H9 (cell line): ENCODE measurements around the gene GALNT9. TPM values are rescaled to one million over a fixed set of nuclear protein-coding genes. Genes with fewer than 3 reads are reported as not detected.

Source experiments
- DNase-seq: peaks from one replicate; pipeline ENCODE4 v3.0.0-alpha.2; 2017
- H2AFZ ChIP-seq: one replicate; pipeline ENCODE4 v1.6.1; 2013; ENCODE audit warnings: mild to moderate bottlenecking, low read length, control low read depth, moderate library complexity
- H2AK5ac ChIP-seq: 2 replicates; pipeline ENCODE4 v1.6.1; 2013; ENCODE audit warnings: low read length, control low read depth, mixed read lengths; ENCODE audit not compliant: insufficient read length
- H2BK120ac ChIP-seq: one replicate; pipeline ENCODE4 v1.6.1; 2013; ENCODE audit warnings: low read depth, mild to moderate bottlenecking, low read length, control low read depth, inconsistent platforms; ENCODE audit not compliant: poor library complexity, severe bottlenecking
- H2BK12ac ChIP-seq: 2 replicates; pipeline ENCODE4 v1.6.1; 2013; ENCODE audit warnings: low read length, control low read depth, mixed read lengths, low read depth; ENCODE audit not compliant: insufficient read length
- H2BK15ac ChIP-seq: 2 replicates; pipeline ENCODE4 v1.6.1; 2013; ENCODE audit warnings: low read depth, low read length, control low read depth
- H2BK20ac ChIP-seq: one replicate; pipeline ENCODE4 v1.6.1; 2013; ENCODE audit warnings: low read depth, mild to moderate bottlenecking, low read length, control low read depth, inconsistent platforms; ENCODE audit not compliant: poor library complexity, severe bottlenecking
- H2BK5ac ChIP-seq: 2 replicates; pipeline ENCODE4 v1.6.1; 2013; ENCODE audit warnings: low read length, control low read depth, mixed read lengths; ENCODE audit not compliant: insufficient read length
- H3K14ac ChIP-seq: 2 replicates; pipeline ENCODE4 v1.6.1; 2013; ENCODE audit warnings: low read length, control low read depth; ENCODE audit not compliant: insufficient read depth
- H3K18ac ChIP-seq: 2 replicates; pipeline ENCODE4 v1.6.1; 2013; ENCODE audit warnings: low read depth, mild to moderate bottlenecking, mixed read lengths, low read length, control low read depth; ENCODE audit not compliant: insufficient read length
- H3K23ac ChIP-seq: 2 replicates; pipeline ENCODE4 v1.6.1; 2013; ENCODE audit warnings: low read length, control low read depth, mixed read lengths, low read depth; ENCODE audit not compliant: insufficient read length
- H3K23me2 ChIP-seq: 2 replicates; pipeline ENCODE4 v1.6.1; 2013; ENCODE audit warnings: low read depth, mild to moderate bottlenecking, mixed read lengths, low read length, control low read depth; ENCODE audit not compliant: insufficient read length, poor library complexity, severe bottlenecking
- H3K27ac ChIP-seq: 2 replicates; pipeline ENCODE4 v1.5.1; 2013; ENCODE audit warnings: low read length, control low read depth, mixed read lengths, low read depth; ENCODE audit not compliant: insufficient read length
- H3K27me3 ChIP-seq: 2 replicates; pipeline ENCODE4 v1.6.1; 2013; ENCODE audit warnings: low read length, control low read depth, inconsistent platforms; ENCODE audit not compliant: insufficient read depth
- H3K4ac ChIP-seq: 2 replicates; pipeline ENCODE4 v1.6.1; 2013; ENCODE audit warnings: low read depth, mild to moderate bottlenecking, control low read depth, inconsistent platforms, low read length, moderate library complexity
- H3K4me1 ChIP-seq: 2 replicates; pipeline ENCODE4 v1.6.1; 2013; ENCODE audit warnings: low read length, control low read depth, inconsistent platforms; ENCODE audit not compliant: insufficient read depth
- H3K4me2 ChIP-seq: 2 replicates; pipeline ENCODE4 v1.6.1; 2013; ENCODE audit warnings: low read length, control low read depth, mixed read lengths; ENCODE audit not compliant: insufficient read length, insufficient read depth
- H3K56ac ChIP-seq: 2 replicates; pipeline ENCODE4 v1.6.1; 2013; ENCODE audit warnings: low read depth, mild to moderate bottlenecking, mixed read lengths, low read length, control low read depth; ENCODE audit not compliant: insufficient read length
- H3K79me1 ChIP-seq: 2 replicates; pipeline ENCODE4 v1.6.1; 2013; ENCODE audit warnings: low read depth, mild to moderate bottlenecking, moderate library complexity, low read length, control low read depth, inconsistent platforms; ENCODE audit not compliant: insufficient read depth, poor library complexity, severe bottlenecking
- H3K79me2 ChIP-seq: 2 replicates; pipeline ENCODE4 v1.6.1; 2013; ENCODE audit warnings: low read length, control low read depth, inconsistent platforms; ENCODE audit not compliant: insufficient read depth
- H3K9ac ChIP-seq: 2 replicates; pipeline ENCODE4 v1.6.1; 2013; ENCODE audit warnings: low read length, control low read depth, mixed read lengths; ENCODE audit not compliant: insufficient read length; ENCODE audit errors: extremely low read depth
- H3K9me3 ChIP-seq: one replicate; pipeline ENCODE4 v1.6.1; 2013; ENCODE audit warnings: low read depth, low read length, inconsistent platforms; ENCODE audit not compliant: control insufficient read depth
- H3T11ph ChIP-seq: one replicate; pipeline ENCODE4 v1.6.1; 2013; ENCODE audit warnings: mild to moderate bottlenecking, low read length, control low read depth, inconsistent platforms
- H4K20me1 ChIP-seq: one replicate; pipeline ENCODE4 v1.6.1; 2013; ENCODE audit not compliant: control insufficient read depth, insufficient read length, insufficient read depth
- H4K5ac ChIP-seq: 2 replicates; pipeline ENCODE4 v1.6.1; 2013; ENCODE audit warnings: low read depth, mild to moderate bottlenecking, mixed read lengths, low read length, control low read depth; ENCODE audit not compliant: insufficient read length
- H4K8ac ChIP-seq: replicated peaks from 2 replicates; pipeline ENCODE4 v1.6.1; 2013; ENCODE audit warnings: low read length, control low read depth, mixed read lengths, low read depth; ENCODE audit not compliant: insufficient read length
- H4K91ac ChIP-seq: 2 replicates; pipeline ENCODE4 v1.6.1; 2013; ENCODE audit warnings: low read depth, mild to moderate bottlenecking, moderate library complexity, mixed read lengths, low read length, control low read depth; ENCODE audit not compliant: insufficient read length
- H3K27ac Mint-ChIP-seq, 3 experiments: 2 replicates in 2 of 3; 3 replicates in 1 of 3; pipeline ENCODE4 v1.8.0; 2020 to 2021; ENCODE audit warnings: mixed read lengths in 3 of 3, mild to moderate bottlenecking in 1 of 3, moderate library complexity in 1 of 3
- H3K27me3 Mint-ChIP-seq: 2 replicates; pipeline ENCODE4 v1.8.0; 2021; ENCODE audit warnings: low read depth, mild to moderate bottlenecking, moderate library complexity, mixed read lengths
- H3K36me3 Mint-ChIP-seq, 3 experiments: 2 replicates in 2 of 3; 3 replicates in 1 of 3; pipeline ENCODE4 v1.8.0; 2020 to 2021; ENCODE audit warnings: low read depth in 3 of 3, mixed read lengths in 3 of 3; ENCODE audit not compliant: insufficient read depth in 1 of 3
- H3K4me1 Mint-ChIP-seq, 2 experiments: 2 replicates each; pipeline ENCODE4 v1.8.0; 2020; ENCODE audit warnings: mixed read lengths in 2 of 2
- H3K4me3 Mint-ChIP-seq, 2 experiments: 2 replicates in 1 of 2; 3 replicates in 1 of 2; pipeline ENCODE4 v1.8.0; 2020 to 2021; ENCODE audit warnings: mild to moderate bottlenecking in 2 of 2, mixed read lengths in 2 of 2, moderate library complexity in 1 of 2
- H3K9me3 Mint-ChIP-seq, 2 experiments: 2 replicates in 1 of 2; 3 replicates in 1 of 2; pipeline ENCODE4 v1.8.0; 2020; ENCODE audit warnings: mild to moderate bottlenecking in 2 of 2, mixed read lengths in 2 of 2, moderate library complexity in 1 of 2
- CTCF ChIP-seq: fragments of 200-600 bp; sonication (generic); conservative IDR thresholded peaks from 3 replicates; pipeline ENCODE4 v1.8.0; 2021; ENCODE audit warnings: antibody characterized with exemption, mild to moderate bottlenecking
- WGBS: extraction: QIAGEN DNeasy Blood & Tissue Kit; methylation state at CpG from one replicate; pipeline ENCODE4 v1.1.7; 2013; ENCODE audit warnings: missing lambda C conversion rate, low lambda C conversion rate, mixed read lengths; ENCODE audit not compliant: insufficient read length; ENCODE audit errors: extremely low coverage; 5-methylcytosine and 5-hydroxymethylcytosine counted together
- total RNA-seq: library from RNA; stranded (reverse); gene quantifications from 2 replicates; pipeline ENCODE4 v1.2.1, GENCODE V29; 2021

GALNT9 gene
- total RNA-seq, 1 experiment from 2014 or later: 0.35 TPM

GRCh38 chr12:132256646-132257045 lies 72.7 kb downstream of the GALNT9 start:
- Histone ChIP-seq H3K27ac (no peak overlapping the region), H3K79me2 (no peaks in the 10 kb centered on the region), H2AK5ac (no peak overlapping the region), H2BK120ac (no peak overlapping the region), H3K27me3 (no peaks in the 10 kb centered on the region; the same call in 1 of the 2 replicates), H2BK12ac (no peak overlapping the region), H3K18ac (no peak overlapping the region), H4K91ac (no peak overlapping the region), H4K8ac (no peak overlapping the region), H3K9me3 (no peaks in the 10 kb centered on the region), H4K5ac (no peak overlapping the region), H3K14ac (no peak overlapping the region), H2BK15ac (no peak overlapping the region), H3K56ac (no peak overlapping the region), H3K79me1 (no peaks in the 10 kb centered on the region), H4K20me1 (no peaks in the 10 kb centered on the region), H3K9ac (no peak overlapping the region), H2BK5ac (no peak overlapping the region), H2BK20ac (no peak overlapping the region), H3K23ac (no peak overlapping the region), H3K23me2 (no peaks in the 10 kb centered on the region), H3T11ph (no peak overlapping the region), H3K4me1 (peaks cover 2% of the 10 kb centered on the region; the same call in 1 of the 2 replicates), H2AFZ (no peak overlapping the region), H3K4me2 (no peak overlapping the region), H3K4ac (no peak overlapping the region)
- Mint-ChIP-seq H3K4me1 (peaks cover 29 to 35% of the 10 kb centered on the region in 2 experiments), H3K36me3 (no peaks in the 10 kb centered on the region; a peak in 1 of 7 replicates), H3K9me3 (no peaks in the 10 kb centered on the region), H3K27ac (no peak overlapping the region), H3K4me3 (no peak overlapping the region), H3K27me3 (peaks cover 48% of the 10 kb centered on the region)
- WGBS: no CpG with 5 or more reads among the region's 9 CpGs
- TF ChIP-seq CTCF: no peak
- DNase-seq: no peak
